WI38 (cell line): ENCODE results near the gene CCDC102A.

Experiments
- H3K4me3 ChIP-seq: 2 replicates; pipeline ENCODE4 v1.5.1; 2011; ENCODE audit warnings: low read depth, mild to moderate bottlenecking, control low read depth, low read length
- TF ChIP-seq, protein P1 (sequence below): IDR thresholded peaks from 2 replicates; pipeline ENCODE4 v1.5.1; 2012; ENCODE audit warnings: low read depth, mild to moderate bottlenecking, control low read depth, low read length

CCDC102A gene

DNA sequence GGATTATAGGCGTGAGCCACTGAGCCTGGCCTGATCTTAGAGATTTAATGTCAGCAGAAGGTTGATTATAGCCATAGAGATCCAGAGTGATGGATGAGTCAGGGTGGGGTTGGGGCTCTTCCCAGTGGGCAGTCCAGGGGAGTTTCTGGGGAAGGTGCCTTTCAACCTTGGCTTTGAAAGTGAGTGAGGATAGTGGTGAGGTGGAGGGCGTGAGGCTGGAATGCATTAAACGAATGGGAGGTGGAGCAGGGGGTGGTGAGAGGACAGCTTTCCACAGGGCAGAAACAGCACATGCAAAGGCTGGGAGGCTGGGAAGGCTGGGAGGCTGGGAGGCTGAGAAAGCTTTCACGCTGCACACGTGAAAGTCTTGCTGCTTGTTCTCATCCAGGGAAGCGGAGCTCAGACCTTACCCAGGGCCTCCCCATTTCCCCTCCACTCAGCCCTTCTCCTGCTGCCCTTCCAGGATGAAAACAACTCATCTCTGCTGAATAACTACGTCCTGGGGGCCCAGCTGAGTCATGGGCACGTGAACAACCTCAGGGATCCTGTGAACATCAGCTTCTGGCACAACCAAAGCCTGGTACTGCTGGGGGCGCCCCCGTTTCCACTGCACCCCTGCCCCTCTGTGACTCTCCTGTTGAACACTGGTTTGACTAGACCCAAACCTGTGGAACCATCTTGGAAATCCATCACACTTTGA lies 28.4 kb upstream of the CCDC102A start:
- TF ChIP-seq, protein P1, sequence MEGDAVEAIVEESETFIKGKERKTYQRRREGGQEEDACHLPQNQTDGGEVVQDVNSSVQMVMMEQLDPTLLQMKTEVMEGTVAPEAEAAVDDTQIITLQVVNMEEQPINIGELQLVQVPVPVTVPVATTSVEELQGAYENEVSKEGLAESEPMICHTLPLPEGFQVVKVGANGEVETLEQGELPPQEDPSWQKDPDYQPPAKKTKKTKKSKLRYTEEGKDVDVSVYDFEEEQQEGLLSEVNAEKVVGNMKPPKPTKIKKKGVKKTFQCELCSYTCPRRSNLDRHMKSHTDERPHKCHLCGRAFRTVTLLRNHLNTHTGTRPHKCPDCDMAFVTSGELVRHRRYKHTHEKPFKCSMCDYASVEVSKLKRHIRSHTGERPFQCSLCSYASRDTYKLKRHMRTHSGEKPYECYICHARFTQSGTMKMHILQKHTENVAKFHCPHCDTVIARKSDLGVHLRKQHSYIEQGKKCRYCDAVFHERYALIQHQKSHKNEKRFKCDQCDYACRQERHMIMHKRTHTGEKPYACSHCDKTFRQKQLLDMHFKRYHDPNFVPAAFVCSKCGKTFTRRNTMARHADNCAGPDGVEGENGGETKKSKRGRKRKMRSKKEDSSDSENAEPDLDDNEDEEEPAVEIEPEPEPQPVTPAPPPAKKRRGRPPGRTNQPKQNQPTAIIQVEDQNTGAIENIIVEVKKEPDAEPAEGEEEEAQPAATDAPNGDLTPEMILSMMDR = no peak

DNA sequence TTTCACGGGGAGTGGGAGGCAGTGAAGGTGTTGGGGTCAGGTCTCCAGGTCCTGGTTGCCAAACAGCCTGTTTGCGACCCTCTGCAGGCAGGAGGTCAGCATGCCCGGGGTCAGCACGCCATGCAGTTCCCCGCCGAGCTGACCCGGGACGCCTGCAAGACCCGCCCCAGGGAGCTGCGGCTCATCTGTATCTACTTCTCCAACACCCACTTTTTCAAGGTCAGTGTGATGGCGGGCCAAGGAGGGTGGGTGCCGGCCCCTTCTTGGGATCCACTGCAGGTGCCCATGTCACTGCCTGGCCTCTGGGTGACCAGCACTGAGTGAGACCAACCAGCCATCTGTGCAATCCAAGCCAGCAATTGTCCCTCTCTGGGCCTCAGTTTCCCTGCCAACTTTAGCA lies 27.4 kb upstream of the CCDC102A start:
- no peak overlapping the region for H3K4me3 ChIP-seq
- TF ChIP-seq, protein P1 = no peak

More for the DNA sequence above, 28.4 kb upstream of the CCDC102A start:
- no peak overlapping the region for H3K4me3 ChIP-seq

DNA sequence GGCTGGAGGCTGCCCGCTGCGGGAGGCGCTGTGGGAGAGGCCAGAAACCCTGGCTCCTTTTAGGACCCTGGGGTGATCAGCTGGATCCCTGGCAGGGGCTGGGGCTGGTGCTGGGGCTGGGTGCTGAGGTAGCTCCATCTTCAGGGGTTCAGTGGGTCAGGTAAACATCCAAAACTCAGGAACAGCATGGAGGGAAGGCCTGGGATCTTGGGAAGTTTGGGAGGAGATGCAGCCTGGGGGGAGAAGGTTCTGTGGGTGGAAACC lies 27.0 kb upstream of the CCDC102A start:
- no peak overlapping the region for H3K4me3 ChIP-seq
- TF ChIP-seq, protein P1 = no peak

DNA sequence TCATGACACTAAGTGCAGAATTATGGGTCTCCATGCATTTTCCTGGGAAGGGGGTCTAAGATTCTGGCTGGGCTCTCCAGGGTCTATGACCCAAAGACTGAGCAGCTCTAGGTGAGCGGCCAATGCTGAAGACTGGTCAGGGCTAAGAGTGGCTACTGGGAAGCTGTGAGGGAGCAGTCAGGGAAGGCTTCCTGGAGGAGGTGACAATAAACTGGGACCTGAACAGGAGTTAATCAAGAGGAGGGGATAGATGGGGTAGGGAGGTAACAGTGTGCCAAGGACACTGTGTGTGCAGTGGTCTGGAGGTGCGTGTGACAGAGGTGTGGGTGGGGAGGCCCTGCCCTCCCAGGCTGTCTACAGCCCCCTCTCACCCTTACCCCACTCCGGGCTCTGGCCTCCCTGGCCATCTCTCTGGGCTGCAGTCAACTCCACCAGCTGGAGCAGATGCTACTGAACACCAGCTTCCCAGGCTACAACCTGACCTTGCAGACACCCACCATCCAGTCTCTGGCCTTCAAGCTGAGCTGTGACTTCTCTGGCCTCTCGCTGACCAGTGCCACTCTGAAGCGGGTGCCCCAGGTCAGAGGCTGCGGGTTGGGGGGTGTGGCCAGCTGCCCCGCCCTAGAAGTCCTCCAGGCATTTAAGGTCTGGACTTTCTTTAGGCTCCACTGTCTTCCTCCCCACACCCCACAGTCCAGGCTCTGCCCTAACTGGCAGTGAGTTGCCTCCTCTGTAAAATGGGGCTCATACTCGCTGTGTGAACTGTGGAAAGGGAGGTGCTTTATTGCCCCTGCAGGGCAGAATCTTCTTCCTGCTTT lies 26.5 kb upstream of the CCDC102A start:
- H3K4me3 ChIP-seq = no peak overlapping the region
- TF ChIP-seq, protein P1 = no peak

DNA sequence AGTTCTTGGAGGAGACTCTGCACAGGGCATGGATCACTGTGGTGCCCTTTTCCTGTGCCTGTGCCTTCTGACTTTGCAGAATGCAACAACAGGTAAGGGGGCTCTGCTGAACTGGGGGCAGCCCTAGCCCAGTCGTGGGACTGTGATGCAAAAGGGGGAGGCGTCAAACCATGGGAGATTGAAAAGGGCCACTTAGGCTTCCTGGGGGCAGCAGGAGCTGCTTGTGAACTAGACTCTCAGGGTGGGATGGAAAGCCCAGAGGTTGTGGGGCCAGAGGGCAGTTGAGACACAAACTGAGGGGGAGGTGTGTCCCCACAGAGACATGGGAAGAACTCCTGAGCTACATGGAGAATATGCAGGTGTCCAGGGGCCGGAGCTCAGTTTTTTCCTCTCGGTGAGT lies 25.7 kb upstream of the CCDC102A start:
- no peak overlapping the region for H3K4me3 ChIP-seq
- TF ChIP-seq, protein P1 = no peak

DNA sequence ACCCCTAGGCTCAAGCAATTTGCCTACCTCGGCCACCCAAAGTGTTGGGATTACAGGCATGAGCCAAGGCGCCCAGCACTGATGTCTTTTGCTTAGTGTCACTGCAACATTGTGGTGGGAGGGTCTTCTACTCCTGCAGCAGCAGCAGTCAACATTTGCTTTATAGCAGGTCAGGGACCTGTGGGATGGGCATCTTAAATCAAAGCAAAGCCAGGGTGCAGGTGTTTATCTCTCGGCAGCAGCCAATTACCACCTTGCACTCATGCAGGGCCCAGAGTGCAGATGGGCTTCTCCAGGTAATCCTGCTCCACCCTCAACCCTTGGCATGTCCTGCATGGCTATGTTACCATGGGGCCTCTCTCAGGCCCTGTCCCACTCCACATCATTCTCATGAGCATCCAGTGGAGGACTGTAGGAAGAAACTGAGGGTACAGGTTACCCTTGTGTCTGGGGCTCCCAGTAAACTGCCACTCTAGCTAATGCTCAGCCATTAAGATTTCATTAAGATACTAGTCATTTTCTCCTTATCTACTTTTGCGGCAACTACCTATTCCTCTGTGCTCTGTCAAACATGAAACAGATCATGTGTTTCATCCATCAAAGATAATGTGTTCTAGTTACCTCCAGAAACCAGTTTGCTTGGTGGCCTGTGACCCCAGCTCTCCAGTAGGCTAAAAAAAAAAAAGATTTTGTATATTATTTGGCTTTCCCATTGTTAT lies 22.9 kb upstream of the CCDC102A start:
- TF ChIP-seq, protein P1 = no peak
- no peak overlapping the region for H3K4me3 ChIP-seq
